GM23248 (cell line): Measurements from ENCODE around the gene NCKIPSD.

Experiments used
- EZH2 ChIP-seq: fragments of 200-600 bp; sonication (generic); IDR thresholded peaks from 2 replicates; pipeline ENCODE4 v1.6.1; 2018; ENCODE audit warnings: antibody characterized with exemption, mild to moderate bottlenecking; ENCODE audit not compliant: insufficient read depth, poor library complexity, severe bottlenecking
- EZH2phosphoT487 ChIP-seq: fragments of 200-600 bp; sonication (generic); IDR thresholded peaks from 2 replicates; pipeline ENCODE4 v1.6.1; 2018; ENCODE audit warnings: antibody characterized with exemption, moderate library complexity, mild to moderate bottlenecking, low read depth; ENCODE audit not compliant: insufficient read depth

- TF ChIP-seq EZH2phosphoT487 (no peak), EZH2 (no peak)
These were observed 61.7 kb downstream of the NCKIPSD start for GRCh38 chr3:48623851-48624547.
